Activated effector memory CD4-positive, alpha-beta T cell treated with anti-CD3 and anti-CD28 coated beads, Interleukin-2, amount 50 U/mL, for 16 hours (primary cell): ENCODE measurements around the gene TNP2.
"Not testable (repeated sequence)": the region's sequence is repeated elsewhere in the genome, so short reads cannot be mapped to it uniquely, and the experiment has no call there.

Experiments used
- DNase-seq: peaks from one replicate; pipeline ENCODE4 v3.0.0-alpha.2; 2020

Gene TNP2

DNA sequence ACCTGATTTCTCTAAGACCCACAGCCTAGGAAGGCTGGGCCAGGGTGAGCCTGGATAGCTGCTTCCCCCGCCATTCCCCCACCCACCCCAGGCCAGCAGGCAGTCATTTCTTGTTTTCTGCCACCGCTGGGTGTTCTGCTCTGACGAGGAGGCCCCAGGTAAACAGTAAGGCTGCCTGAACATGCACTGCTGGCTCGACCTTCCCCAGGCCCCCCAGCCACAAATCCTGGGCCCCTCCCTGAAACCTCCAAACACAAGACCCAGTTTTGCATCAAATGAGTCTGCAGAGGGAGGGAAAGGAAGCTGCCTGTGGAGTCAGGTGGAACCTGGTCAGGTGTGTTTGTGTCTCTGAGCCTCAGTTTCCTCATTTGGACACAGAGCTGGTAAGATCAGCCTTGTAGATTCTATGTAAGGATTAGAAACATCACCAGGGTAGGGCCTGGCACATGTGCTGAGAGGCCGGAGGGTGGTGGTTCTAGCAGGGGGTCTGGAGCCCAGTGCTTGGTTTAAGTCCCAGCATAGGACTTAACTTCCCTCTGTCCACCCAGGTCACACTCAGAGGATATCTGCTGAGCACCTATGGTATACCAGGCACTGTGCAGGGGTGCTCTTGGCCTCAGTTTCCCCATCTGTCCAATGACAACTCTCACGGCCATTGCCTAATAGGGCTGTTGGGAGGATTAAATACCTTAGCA lies 30.9 kb upstream of the TNP2 start:
- DNase-seq, result no peak

DNA sequence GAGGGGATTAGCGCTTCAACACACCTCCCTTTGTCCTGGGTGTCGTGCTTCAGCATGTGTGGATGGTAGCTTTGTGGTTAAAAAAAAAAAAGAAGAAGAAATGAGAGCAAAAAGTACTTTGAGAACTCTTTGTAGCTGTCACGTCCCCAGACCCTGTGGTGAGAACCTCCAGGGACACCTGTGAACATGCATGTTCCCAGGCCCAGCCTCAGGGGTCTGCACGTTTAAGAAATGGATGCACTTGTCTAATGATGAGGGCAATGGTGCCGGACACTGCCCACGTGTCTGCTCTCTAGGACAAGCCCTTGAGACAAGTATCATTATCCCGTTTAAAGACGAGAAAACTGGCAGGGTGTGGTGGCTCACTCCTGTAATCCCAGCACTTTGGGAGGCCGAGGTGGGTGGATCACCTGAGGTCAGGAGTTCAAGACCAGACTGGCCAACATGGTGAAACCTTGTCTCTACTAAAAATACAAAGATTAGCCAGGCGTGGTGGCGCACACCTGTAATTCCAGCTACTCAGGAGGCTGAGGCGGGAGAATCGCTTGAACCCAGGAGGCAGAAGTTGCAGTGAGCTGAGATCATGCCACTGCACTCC lies 29.9 kb upstream of the TNP2 start:
- DNase-seq, result not testable (repeated sequence)

DNA sequence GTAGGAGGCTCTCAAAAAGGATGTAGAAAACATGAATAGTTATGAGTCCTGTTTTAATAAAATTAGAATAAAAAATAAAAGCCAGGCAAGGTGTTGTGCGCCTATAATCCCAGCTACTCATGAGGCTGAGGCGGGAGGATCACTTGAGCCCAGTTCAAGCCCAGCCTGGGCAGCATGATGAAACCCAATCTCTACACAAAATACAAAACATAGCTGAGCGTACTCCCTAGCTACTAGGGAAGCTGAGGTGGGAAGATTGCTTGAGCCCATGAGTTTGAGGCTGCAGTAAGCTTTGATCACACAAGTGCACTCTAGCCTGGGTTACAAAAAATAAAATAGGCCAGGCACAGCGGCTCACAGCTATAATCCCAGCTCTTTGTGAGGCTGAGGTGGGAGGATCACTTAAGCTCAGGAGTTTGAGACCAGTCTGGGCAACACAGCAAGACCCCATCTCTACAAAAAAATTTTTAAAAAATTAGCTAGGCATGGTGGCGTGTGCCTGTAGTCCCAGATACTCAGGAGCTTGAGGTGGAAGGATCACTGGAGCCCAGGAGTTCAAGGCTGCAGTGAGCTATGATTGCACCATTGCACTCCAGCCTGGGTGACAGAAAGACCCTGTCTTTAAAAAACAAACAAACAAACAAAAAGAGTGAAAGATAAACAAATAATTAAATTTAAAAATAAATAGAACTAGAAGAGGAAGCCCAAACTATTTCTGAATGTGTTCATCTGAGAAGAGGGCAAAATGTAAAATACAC lies 29.2 kb upstream of the TNP2 start:
- no peak for DNase-seq

- peak; percentile 85 for DNase-seq
Measured at GRCh38 chr16:11297492-11298142, 28.5 kb upstream of the TNP2 start.

GRCh38 chr16:11296706-11297491 lies 27.8 kb upstream of the TNP2 start:
- DNase-seq, result no peak

- no peak for DNase-seq
Measured at GRCh38 chr16:11296351-11296705, 27.2 kb upstream of the TNP2 start.

- no peak for DNase-seq
Measured at GRCh38 chr16:11295672-11296071, 26.5 kb upstream of the TNP2 start.

DNA sequence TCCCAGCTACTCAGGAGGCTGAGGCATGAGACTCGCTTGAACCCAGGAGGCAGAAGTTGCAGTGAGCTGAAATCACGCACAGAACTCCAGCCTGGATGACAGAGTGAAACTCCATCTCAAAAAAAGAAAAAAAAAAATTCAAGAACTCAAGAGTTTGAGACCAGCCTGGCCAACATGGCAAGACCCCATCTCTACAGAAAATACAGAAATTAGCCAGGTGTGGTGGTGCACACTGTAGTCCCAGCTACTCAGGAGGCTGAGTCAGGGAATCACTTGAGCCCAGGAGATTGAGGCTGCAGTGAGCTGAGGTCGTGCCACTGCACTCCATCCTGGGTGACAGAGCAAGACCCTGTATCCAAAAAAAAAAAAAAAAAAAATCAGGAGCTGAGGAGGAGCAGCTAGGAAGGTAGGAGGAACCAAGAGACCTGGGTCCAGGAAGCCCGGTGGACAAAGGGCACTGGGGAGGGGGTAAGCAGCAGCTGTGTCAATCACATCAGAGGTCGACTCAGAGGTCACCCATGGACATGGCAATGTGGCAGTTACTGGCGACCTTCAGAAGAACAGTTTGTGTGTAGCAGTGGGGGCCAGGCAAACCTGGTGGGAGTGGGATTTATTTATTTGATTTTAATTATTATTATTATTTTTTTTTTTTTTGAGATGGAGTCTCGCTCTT lies 23.1 kb upstream of the TNP2 start:
- no peak for DNase-seq

GRCh38 chr16:11291091-11291703 lies 22.1 kb upstream of the TNP2 start:
- no peak for DNase-seq

GRCh38 chr16:11290102-11290893 lies 21.2 kb upstream of the TNP2 start:
- no peak for DNase-seq

GRCh38 chr16:11289696-11290095 lies 20.6 kb upstream of the TNP2 start:
- DNase-seq, result not testable (repeated sequence)

- no peak for DNase-seq
Measured at GRCh38 chr16:11289202-11289601, 20.1 kb upstream of the TNP2 start.

GRCh38 chr16:11285842-11286241 lies 16.7 kb upstream of the TNP2 start:
- DNase-seq, result no peak

DNA sequence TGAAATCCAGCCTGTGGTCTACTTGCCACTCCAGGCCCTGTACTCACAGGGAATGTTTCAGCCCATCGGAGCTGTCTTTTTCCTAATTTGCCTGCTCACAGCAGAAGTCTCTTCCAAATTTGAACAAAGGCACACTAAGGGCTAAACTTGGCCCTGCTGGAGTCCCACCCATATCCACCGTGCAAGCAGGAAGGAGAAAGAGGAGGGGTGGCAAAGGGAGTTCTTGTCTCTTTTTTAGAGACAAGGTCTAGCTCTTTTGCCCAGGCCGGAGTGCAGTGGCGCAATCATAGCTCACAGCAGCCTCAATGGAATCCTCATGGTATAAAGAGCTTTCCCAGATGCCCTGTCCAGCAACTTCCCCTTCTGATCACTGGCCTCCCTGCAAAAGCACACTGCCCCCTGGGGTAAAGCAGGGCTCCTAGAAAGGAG lies 14.7 kb upstream of the TNP2 start:
- DNase-seq, result no peak

- DNase-seq, result no peak
Measured at GRCh38 chr16:11280616-11281522, 11.7 kb upstream of the TNP2 start, which contains the start of gene PRM1. Gene PRM1 (minus strand): TSS chr16:11281330. CDS start chr16:11281238, 92 bp downstream.

DNA sequence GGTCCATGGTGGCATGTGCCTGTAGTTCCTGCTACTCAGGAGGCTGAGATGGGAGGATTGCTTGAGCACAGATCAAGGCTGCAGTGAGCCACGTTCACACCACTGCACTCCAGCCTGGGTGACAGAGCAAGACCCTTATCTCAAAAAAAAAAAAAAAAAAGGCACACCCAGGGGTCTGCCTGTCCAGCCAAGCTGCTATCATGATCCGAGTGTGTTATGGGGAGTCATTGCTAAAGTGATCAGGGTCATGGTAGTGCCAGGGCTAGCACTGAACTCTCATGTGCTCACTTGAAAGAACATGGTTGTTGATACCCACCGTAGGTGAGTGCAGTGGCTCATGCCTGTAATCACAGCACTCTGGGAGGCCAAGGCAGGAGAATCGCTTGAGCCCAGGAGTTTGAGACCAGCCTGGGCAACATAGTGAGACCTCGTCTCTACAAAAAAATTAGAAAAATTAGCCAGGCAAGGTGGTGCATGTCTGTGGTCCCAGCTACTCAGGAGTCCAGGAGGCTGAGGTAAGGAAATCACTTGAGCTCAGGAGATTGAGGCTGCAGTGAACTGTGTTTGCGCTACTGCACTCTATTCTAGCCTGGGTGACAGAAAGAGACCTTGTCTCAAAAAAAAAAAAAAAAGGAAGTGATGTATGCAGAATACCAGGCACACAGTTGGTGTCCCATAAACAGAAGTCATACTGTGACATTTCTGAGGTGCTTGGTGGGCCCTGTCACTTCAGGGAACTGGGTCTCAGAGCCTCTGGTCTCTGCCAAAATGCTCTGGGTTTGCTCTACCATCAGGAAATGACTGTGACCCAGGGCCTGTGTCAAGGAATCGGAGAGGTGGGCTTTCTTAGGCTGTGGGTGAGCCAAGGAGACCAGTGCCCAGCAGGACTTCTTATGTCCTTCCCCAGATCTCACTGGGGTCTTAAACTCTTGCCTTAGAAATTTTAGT lies 9.8 kb upstream of the TNP2 start:
- DNase-seq, result no peak

DNA sequence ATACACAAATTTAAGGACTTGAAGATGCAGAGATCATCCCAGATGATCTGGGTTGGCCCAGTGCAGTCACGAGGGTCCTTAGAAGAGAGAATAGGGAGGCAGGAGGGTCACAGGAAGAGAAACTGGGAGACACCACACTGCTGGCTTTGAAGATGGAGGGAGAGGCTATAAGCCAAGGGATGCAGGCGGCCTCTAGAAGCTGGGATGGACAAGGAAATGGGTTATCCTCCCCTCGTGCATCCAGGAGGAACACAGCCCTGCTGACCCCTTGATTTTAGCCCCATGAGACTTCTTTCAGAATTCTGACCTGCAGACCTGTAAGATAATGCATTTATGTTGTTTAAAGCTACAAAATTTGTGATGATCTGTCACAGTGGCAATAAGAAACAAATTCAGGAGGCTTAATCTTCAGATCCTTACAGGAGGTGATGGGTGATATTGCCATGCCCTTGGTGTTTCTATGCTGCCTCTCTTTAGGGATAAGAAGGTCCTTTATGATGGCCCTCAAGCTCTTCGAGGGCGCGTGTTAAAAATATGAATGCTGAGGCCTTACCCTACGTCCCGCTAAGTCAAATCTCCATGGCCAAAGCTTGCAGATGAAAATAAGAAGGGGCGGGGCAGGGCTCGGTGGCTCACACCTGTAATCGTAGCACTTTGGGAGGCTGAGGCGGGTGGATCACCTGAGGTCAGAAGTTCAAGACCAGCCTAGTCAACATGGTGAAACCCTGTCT lies 8.6 kb upstream of the TNP2 start:
- no peak for DNase-seq
